Measurements from ENCODE around the gene RCSD1. TPM values are rescaled to one million over a fixed set of nuclear protein-coding genes. Genes with fewer than 3 reads are reported as not detected.

RCSD1 gene
- total and polyA plus RNA-seq, 12 donors, result 3.3 to 15.4 (median 9.4) TPM

GRCh38 chr1:167689567-167689920, 59.5 kb downstream of the RCSD1 start:
- Histone ChIP-seq H3K36me3 (replicated peaks in 1 of 2) (peaks cover 0 to 6% of the 10 kb centered on the region in 2 donors), H3K27me3 (no peaks in the 10 kb centered on the region), H3K27ac (peak overlapping the region in 1 of 5 donors; percentile 28), H3K4me3 (no peak overlapping the region), H3K4me1 (replicated peaks in 1 of 2) (peaks cover 15 to 31% of the 10 kb centered on the region in 2 donors), H3K9me3 (replicated peaks in 1 of 3) (no peaks in the 10 kb centered on the region)
- no peak for DNase-seq
- TF ChIP-seq CTCF (IDR thresholded peaks at IDR 0.05) (no peak), POLR2A (IDR thresholded peaks at IDR 0.05) (no peak)
- intact Hi-C loops (cut with DNase I), result loop anchor here in 1 of 2 donors (2.0 kb wide), 1 partner anchor 89 kb away; no protein-coding TSS in a partner anchor
- 44 to 72% (median 48%) methylated on average over 5 of the region's 5 CpGs for WGBS, 4 donors

- no peak for TF ChIP-seq CTCF (IDR thresholded peaks at IDR 0.05)
- TF ChIP-seq POLR2A (IDR thresholded peaks at IDR 0.05), result no peak
- Histone ChIP-seq H3K27me3 (no peaks in the 10 kb centered on the region), H3K9me3 (replicated peaks in 1 of 3) (no peaks in the 10 kb centered on the region), H3K27ac (peak overlapping the region in 1 of 5 donors; percentile 28), H3K4me3 (no peak overlapping the region), H3K36me3 (replicated peaks in 1 of 2) (peaks cover 0 to 6% of the 10 kb centered on the region in 2 donors), H3K4me1 (replicated peaks in 1 of 2) (peaks cover 13 to 30% of the 10 kb centered on the region in 2 donors)
- 81 to 93% (median 89%) methylated on average over 4 of the region's 4 CpGs for WGBS, 4 donors
- DNase-seq, result no peak
- intact Hi-C loops (cut with DNase I), result no loop called here
Observed at GRCh38 chr1:167690053-167690452, 60.0 kb downstream of the RCSD1 start.

GRCh38 chr1:167693425-167694045, 63.5 kb downstream of the RCSD1 start:
- no peak for DNase-seq
- Histone ChIP-seq H3K36me3 (replicated peaks in 1 of 2) (peaks cover 0 to 6% of the 10 kb centered on the region in 2 donors), H3K27me3 (no peaks in the 10 kb centered on the region), H3K9me3 (replicated peaks in 1 of 3) (no peaks in the 10 kb centered on the region), H3K27ac (no peak overlapping the region), H3K4me3 (no peak overlapping the region), H3K4me1 (replicated peaks in 1 of 2) (peaks cover 10 to 19% of the 10 kb centered on the region in 2 donors)
- no peak for TF ChIP-seq POLR2A (IDR thresholded peaks at IDR 0.05)
- no peak for TF ChIP-seq CTCF (IDR thresholded peaks at IDR 0.05)
- WGBS, 4 donors, result 89 to 94% (median 90%) methylated on average over 7 of the region's 7 CpGs
- intact Hi-C loops (cut with DNase I), result no loop called here

- TF ChIP-seq POLR2A (IDR thresholded peaks at IDR 0.05) (no peak), CTCF (IDR thresholded peaks at IDR 0.05) (no peak)
- peaks cover 10 to 15% of the 10 kb centered on the region in 2 donors for H3K4me1 ChIP-seq (replicated peaks in 1 of 2)
- no peak overlapping the region for H3K4me3 ChIP-seq
- H3K9me3 ChIP-seq (replicated peaks in 1 of 3), result no peaks in the 10 kb centered on the region
- no peak overlapping the region for H3K27ac ChIP-seq
- intact Hi-C loops (cut with DNase I), result no loop called here
- H3K27me3 ChIP-seq, result no peaks in the 10 kb centered on the region
- H3K36me3 ChIP-seq (replicated peaks in 1 of 2), result peaks cover 0 to 6% of the 10 kb centered on the region in 2 donors
- 82 to 96% (median 86%) methylated on average over 2 of the region's 2 CpGs for WGBS, 4 donors
- DNase-seq, result no peak
Observed at GRCh38 chr1:167694691-167695090, 64.7 kb downstream of the RCSD1 start.
